Cardiac fibroblast (primary cell): ENCODE data around the gene TH.

ENCODE experiments used
- DNase-seq, 2 donors: peaks; one replicate each; pipeline versions ENCODE4 v3.0.0 to v3.0.0-alpha.2; 2010; ENCODE audit warnings: low read depth in 2 of 2
- H3K4me3 ChIP-seq, 2 donors: replicated peaks in 1 of 2; 1 replicate in 1 of 2; 2 replicates in 1 of 2; pipeline ENCODE4 v1.5.1; 2011; ENCODE audit warnings: low read depth in 2 of 2, low read length in 2 of 2, mild to moderate bottlenecking in 2 of 2, moderate library complexity in 1 of 2
- TF ChIP-seq, protein P1 (sequence below): IDR thresholded peaks from one replicate; pipeline ENCODE4 v1.5.1; 2011; ENCODE audit warnings: low read depth, mild to moderate bottlenecking, low read length, inconsistent platforms

Gene TH

DNA sequence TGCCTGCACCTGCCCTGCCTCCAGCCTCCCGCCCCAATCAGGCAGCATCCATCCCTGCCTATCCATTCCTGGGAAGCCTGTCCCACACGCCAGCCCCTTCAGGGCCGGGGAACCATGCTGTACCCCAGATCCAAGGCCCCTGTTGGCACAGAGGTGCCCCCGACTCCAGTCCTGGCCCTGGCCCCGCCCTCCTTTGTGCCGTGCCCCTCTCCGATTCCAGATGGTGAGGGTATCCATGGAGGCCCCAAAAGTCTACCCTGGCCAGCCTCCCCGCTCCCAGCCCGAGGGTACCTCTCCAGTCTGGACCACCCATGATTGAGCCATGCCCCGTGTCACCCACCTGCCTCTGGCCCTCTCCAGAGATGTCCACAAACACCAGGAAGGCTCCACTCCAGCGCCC, 2.7 kb upstream of the TH start:
- DNase-seq: no peak
- H3K4me3 ChIP-seq: no peak overlapping the region
- TF ChIP-seq, protein P1, sequence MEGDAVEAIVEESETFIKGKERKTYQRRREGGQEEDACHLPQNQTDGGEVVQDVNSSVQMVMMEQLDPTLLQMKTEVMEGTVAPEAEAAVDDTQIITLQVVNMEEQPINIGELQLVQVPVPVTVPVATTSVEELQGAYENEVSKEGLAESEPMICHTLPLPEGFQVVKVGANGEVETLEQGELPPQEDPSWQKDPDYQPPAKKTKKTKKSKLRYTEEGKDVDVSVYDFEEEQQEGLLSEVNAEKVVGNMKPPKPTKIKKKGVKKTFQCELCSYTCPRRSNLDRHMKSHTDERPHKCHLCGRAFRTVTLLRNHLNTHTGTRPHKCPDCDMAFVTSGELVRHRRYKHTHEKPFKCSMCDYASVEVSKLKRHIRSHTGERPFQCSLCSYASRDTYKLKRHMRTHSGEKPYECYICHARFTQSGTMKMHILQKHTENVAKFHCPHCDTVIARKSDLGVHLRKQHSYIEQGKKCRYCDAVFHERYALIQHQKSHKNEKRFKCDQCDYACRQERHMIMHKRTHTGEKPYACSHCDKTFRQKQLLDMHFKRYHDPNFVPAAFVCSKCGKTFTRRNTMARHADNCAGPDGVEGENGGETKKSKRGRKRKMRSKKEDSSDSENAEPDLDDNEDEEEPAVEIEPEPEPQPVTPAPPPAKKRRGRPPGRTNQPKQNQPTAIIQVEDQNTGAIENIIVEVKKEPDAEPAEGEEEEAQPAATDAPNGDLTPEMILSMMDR: no peak

- H3K4me3 ChIP-seq: no peak overlapping the region
- no peak for DNase-seq
- TF ChIP-seq, protein P1: no peak
Measured at GRCh38 chr11:2173761-2174160, 2.1 kb upstream of the TH start.

DNA sequence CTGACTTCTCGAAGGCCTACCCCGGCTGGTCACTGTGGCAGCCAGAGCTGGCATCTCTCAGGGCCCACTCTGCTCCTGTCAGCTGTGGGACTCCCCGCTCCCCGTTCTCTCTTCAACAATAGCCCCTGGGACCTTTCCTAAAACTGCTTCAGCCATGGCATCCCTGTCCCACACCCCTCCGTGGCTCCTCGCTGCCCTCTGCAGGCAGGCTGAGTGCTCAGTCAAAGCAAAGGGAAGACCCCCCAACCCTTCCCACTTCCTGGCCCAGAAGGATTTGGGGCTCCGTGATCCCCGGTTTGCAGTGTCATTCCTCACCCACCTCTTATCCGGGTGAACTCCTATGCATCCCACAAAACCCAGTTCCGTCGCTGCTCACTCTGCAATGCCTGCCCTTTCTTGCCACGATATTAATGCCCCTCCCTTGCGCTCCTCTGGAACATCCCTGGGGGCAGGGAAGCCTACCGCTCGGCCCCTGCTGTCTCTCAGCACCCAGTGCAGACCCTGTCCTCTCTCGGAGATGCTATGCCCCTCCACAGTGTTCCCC, 1.6 kb upstream of the TH start:
- TF ChIP-seq, protein P1: peak; percentile 66
- no peak for DNase-seq
- H3K4me3 ChIP-seq: no peak overlapping the region

- DNase-seq: no peak
- TF ChIP-seq, protein P1: no peak
- H3K4me3 ChIP-seq: no peak overlapping the region
Measured at GRCh38 chr11:2172676-2173075, 1.1 kb upstream of the TH start.

DNA sequence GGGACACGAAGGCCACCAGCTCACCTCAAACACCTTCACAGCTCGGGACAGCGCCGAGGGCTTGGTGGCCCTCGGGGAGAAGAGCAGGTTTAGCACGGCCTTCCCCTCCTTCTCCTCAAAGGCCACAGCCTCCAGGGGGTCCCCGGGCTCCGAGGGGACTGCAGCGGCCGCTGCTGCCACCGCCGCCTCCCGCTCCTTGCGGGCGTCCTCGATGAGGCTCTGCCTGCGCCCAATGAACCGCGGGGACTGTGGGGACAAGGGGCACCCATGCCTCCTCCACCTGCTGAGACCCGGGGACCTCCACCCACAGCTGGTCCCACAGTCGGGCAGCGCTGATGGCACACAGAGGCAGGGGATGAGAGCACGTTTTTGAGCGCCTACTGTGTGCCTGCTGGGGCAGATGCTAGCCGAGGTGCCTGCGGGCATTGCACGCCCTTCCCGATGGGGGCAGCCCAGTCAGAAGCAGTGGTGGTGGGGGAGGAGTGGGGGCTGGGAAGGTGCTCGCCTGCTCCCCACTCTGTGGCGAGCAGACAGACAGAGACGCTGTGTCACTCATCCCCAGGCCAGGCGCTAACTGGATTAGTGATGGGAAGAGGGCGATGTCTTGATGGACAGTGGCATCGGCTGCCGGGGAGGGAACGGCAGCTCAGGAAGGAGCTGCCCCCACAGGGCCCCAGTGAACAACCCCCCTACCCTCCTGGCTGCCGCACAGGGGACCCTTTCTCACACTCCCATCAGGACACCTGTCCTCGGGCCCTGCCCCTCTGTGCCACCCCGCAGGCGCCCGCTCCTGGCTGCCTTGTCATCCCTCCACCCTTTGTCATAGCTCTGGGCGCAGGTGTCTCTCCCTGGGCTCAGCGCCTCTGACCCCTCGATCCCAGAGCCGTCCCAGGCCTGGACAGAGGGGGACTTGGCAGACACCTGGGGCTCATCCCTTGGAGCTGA, 1.7 kb downstream of the TH start:
- TF ChIP-seq, protein P1: no peak
- no peak overlapping the region for H3K4me3 ChIP-seq
- DNase-seq: no peak

GRCh38 chr11:2169005-2169378, 2.6 kb downstream of the TH start:
- no peak overlapping the region for H3K4me3 ChIP-seq
- no peak for DNase-seq
- TF ChIP-seq, protein P1: no peak
